IMR-90 (cell line): ENCODE data around the gene KRT74. TPM values are rescaled to one million over a fixed set of nuclear protein-coding genes. Genes with fewer than 3 reads are reported as not detected.

ENCODE experiments used
- ATAC-seq: fragments of 200-7000 bp; cut with Tn5 transposase; 2 replicates; pipeline ENCODE4 v1.9.1; 2020; ENCODE audit warnings: low read depth, mild to moderate bottlenecking, moderate library complexity
- BruUV-seq: library from RNA; stranded (reverse); fragments of 400-500 nt; replicated peaks from 2 replicates; lab custom pipeline; 2021; lab: Mats Ljungman, UMichigan
- CTCF ChIA-PET: fragments of 300-600 bp; formaldehyde crosslinking; extraction: SDS; loops from one replicate; lab custom pipeline; 2021; ENCODE audit warnings: antibody characterized with exemption; lab: Yijun Ruan, JAX
- POLR2A ChIA-PET: fragments of 300-600 bp; sonication (Branson Sonifier 250); formaldehyde crosslinking; loops from one replicate; lab custom pipeline; 2022; ENCODE audit warnings: antibody characterized with exemption; ENCODE audit not compliant: unreplicated experiment; lab: Charles Lee
- DNase-seq: peaks from one replicate; pipeline ENCODE4 v3.0.0; 2013
- H2AFZ ChIP-seq: replicated peaks from 2 replicates; pipeline ENCODE3; 2013; ENCODE audit warnings: low read length, mild to moderate bottlenecking; ENCODE audit not compliant: poor library complexity
- H2AK5ac ChIP-seq: 2 replicates; pipeline ENCODE4 v1.6.1; 2013; ENCODE audit warnings: low read depth, low read length, inconsistent platforms
- H2AK9ac ChIP-seq: replicated peaks from 2 replicates; pipeline ENCODE3; 2013; ENCODE audit warnings: mild to moderate bottlenecking, low read depth, low read length, moderate library complexity; ENCODE audit not compliant: poor library complexity
- H2BK120ac ChIP-seq: 2 replicates; pipeline ENCODE4 v1.6.1; 2013; ENCODE audit warnings: low read depth, low read length, inconsistent platforms
- H2BK15ac ChIP-seq: 3 replicates; pipeline ENCODE4 v1.6.1; 2013; ENCODE audit warnings: low read depth, low read length, inconsistent platforms
- H2BK20ac ChIP-seq: 2 replicates; pipeline ENCODE4 v1.6.1; 2013; ENCODE audit warnings: low read depth, mild to moderate bottlenecking, inconsistent platforms, low read length, moderate library complexity
- H2BK5ac ChIP-seq: 2 replicates; pipeline ENCODE4 v1.6.1; 2013; ENCODE audit warnings: mild to moderate bottlenecking, low read depth, low read length, inconsistent platforms; ENCODE audit not compliant: poor library complexity, severe bottlenecking
- H3K14ac ChIP-seq: replicated peaks from 2 replicates; pipeline ENCODE4 v1.6.1; 2013; ENCODE audit warnings: low read depth, low read length, inconsistent platforms
- H3K18ac ChIP-seq: 2 replicates; pipeline ENCODE4 v1.6.1; 2013; ENCODE audit warnings: low read depth, low read length, control low read depth
- H3K23ac ChIP-seq: 2 replicates; pipeline ENCODE4 v1.6.1; 2013; ENCODE audit warnings: low read depth, low read length, inconsistent platforms
- H3K27ac ChIP-seq: 2 replicates; pipeline ENCODE4 v1.5.1; 2013; ENCODE audit warnings: mild to moderate bottlenecking, control low read depth, low read length; ENCODE audit not compliant: insufficient read depth
- H3K27me3 ChIP-seq: 2 replicates; pipeline ENCODE4 v1.6.1; 2013; ENCODE audit warnings: low read length; ENCODE audit not compliant: control insufficient read depth, insufficient read depth
- H3K36me3 ChIP-seq: 2 replicates; pipeline ENCODE4 v1.6.1; 2013; ENCODE audit warnings: low read length, mixed read lengths; ENCODE audit not compliant: control insufficient read depth, insufficient read depth
- H3K4ac ChIP-seq: 2 replicates; pipeline ENCODE4 v1.6.1; 2013; ENCODE audit warnings: low read depth, low read length, inconsistent platforms
- H3K4me1 ChIP-seq: 2 replicates; pipeline ENCODE4 v1.6.1; 2013; ENCODE audit warnings: low read length, mixed read lengths; ENCODE audit not compliant: control insufficient read depth, insufficient read depth
- H3K4me2 ChIP-seq: 2 replicates; pipeline ENCODE4 v1.6.1; 2013; ENCODE audit warnings: low read depth, mild to moderate bottlenecking, control low read depth, low read length, moderate library complexity
- H3K4me3 ChIP-seq: 2 replicates; pipeline ENCODE4 v1.5.1; 2013; ENCODE audit warnings: low read depth, mild to moderate bottlenecking, control low read depth, low read length, moderate library complexity; ENCODE audit not compliant: insufficient read depth
- H3K56ac ChIP-seq: 2 replicates; pipeline ENCODE4 v1.6.1; 2013; ENCODE audit warnings: low read length, inconsistent platforms; ENCODE audit not compliant: insufficient read depth; ENCODE audit errors: extremely low read depth
- H3K79me1 ChIP-seq, 2 experiments: 2 replicates each; pipeline ENCODE4 v1.6.1; 2013; ENCODE audit warnings: low read length in 2 of 2, inconsistent platforms in 1 of 2, low read depth in 1 of 2
- H3K9ac ChIP-seq: 2 replicates; pipeline ENCODE4 v1.6.1; 2013; ENCODE audit warnings: low read depth, low read length, control low read depth
- H3K9me1 ChIP-seq: 2 replicates; pipeline ENCODE4 v1.6.1; 2013; ENCODE audit warnings: low read length, inconsistent platforms; ENCODE audit not compliant: insufficient read depth
- H3K9me3 ChIP-seq: 2 replicates; pipeline ENCODE4 v1.6.1; 2013; ENCODE audit warnings: low read length; ENCODE audit not compliant: control insufficient read depth, insufficient read depth
- H4K20me1 ChIP-seq: 2 replicates; pipeline ENCODE4 v1.6.1; 2013; ENCODE audit warnings: low read length, inconsistent platforms; ENCODE audit not compliant: insufficient read depth
- H4K5ac ChIP-seq: 2 replicates; pipeline ENCODE4 v1.6.1; 2013; ENCODE audit warnings: mild to moderate bottlenecking, low read depth, low read length, control low read depth
- H4K8ac ChIP-seq, 2 experiments: 2 replicates each; pipeline ENCODE4 v1.6.1; 2013; ENCODE audit warnings: low read depth in 2 of 2, low read length in 2 of 2, control low read depth in 1 of 2, inconsistent platforms in 1 of 2
- H4K91ac ChIP-seq: 2 replicates; pipeline ENCODE4 v1.6.1; 2013; ENCODE audit warnings: low read depth, low read length, inconsistent platforms; ENCODE audit not compliant: insufficient read depth
- BHLHE40 ChIP-seq: fragments of 150-350 bp; IDR thresholded peaks from 2 replicates; pipeline ENCODE4 v1.6.1; 2016; ENCODE audit warnings: mild to moderate bottlenecking, low read depth, low read length
- CEBPB ChIP-seq: IDR thresholded peaks from 2 replicates; pipeline ENCODE4 v1.6.1; 2012; ENCODE audit warnings: low read depth, low read length, improper control_type of control experiment
- CHD1 ChIP-seq: IDR thresholded peaks from 2 replicates; pipeline ENCODE4 v1.6.1; 2012; ENCODE audit warnings: low read depth, low read length, improper control_type of control experiment
- CTCF ChIP-seq: conservative IDR thresholded peaks from 2 replicates; pipeline ENCODE4 v1.5.1; 2012; ENCODE audit warnings: mild to moderate bottlenecking, low read depth, low read length, improper control_type of control experiment
- FOS ChIP-seq: fragments of 150-350 bp; IDR thresholded peaks from 2 replicates; pipeline ENCODE4 v1.6.1; 2016; ENCODE audit warnings: low read depth, low read length
- MAFK ChIP-seq: IDR thresholded peaks from 2 replicates; pipeline ENCODE4 v1.6.1; 2012; ENCODE audit warnings: low read depth, low read length, improper control_type of control experiment
- MAZ ChIP-seq: IDR thresholded peaks from 2 replicates; pipeline ENCODE4 v1.6.1; 2012; ENCODE audit warnings: low read depth, mild to moderate bottlenecking, low read length, improper control_type of control experiment, moderate library complexity, borderline replicate concordance
- MXI1 ChIP-seq: IDR thresholded peaks from 2 replicates; pipeline ENCODE4 v1.6.1; 2012; ENCODE audit warnings: low read depth, mild to moderate bottlenecking, low read length, moderate library complexity, borderline replicate concordance
- NFE2L2 ChIP-seq: fragments of 150-350 bp; IDR thresholded peaks from 2 replicates; pipeline ENCODE4 v1.6.1; 2016; ENCODE audit warnings: low read depth, mild to moderate bottlenecking, low read length
- POLR2A ChIP-seq: IDR thresholded peaks from 2 replicates; pipeline ENCODE4 v1.6.1; 2012; ENCODE audit warnings: mild to moderate bottlenecking, low read depth, low read length
- RAD21 ChIP-seq: IDR thresholded peaks from 2 replicates; pipeline ENCODE4 v1.6.1; 2012; ENCODE audit warnings: low read length, improper control_type of control experiment
- RCOR1 ChIP-seq: IDR thresholded peaks from 2 replicates; pipeline ENCODE4 v1.6.1; 2012; ENCODE audit warnings: mild to moderate bottlenecking, low read length, improper control_type of control experiment; ENCODE audit not compliant: insufficient replicate concordance
- RFX5 ChIP-seq: IDR thresholded peaks from 2 replicates; pipeline ENCODE4 v1.8.0; 2012; ENCODE audit warnings: low read depth, mild to moderate bottlenecking, low read length, moderate library complexity
- SMC3 ChIP-seq: fragments of 150-350 bp; IDR thresholded peaks from 2 replicates; pipeline ENCODE4 v1.6.1; 2016; ENCODE audit warnings: low read depth, mild to moderate bottlenecking, antibody characterized with exemption, low read length, moderate library complexity
- dilution Hi-C: fragments of 300-500 bp; cut with HindIII; formaldehyde crosslinking; loops from one replicate; pipeline ENCODE4 v1.14.3; 2018; ENCODE audit warnings: low sequenced_read_pairs; ENCODE audit not compliant: unreplicated experiment
- in situ Hi-C: fragments of 300-500 bp; cut with MboI; formaldehyde crosslinking; loops from 3 replicates; pipeline ENCODE4 v1.14.3; 2019; ENCODE audit warnings: low sequenced_read_pairs, inconsistent platforms, mixed read lengths
- intact Hi-C: fragments of 100-400 bp; cut with micrococcal nuclease; formaldehyde crosslinking; loops from 2 replicates; pipeline ENCODE4 v1.10.0; 2022
- polyA plus RNA-seq, 3 experiments: library from polyadenylated mRNA; depleted of rRNA; stranded (reverse); fragments of >200 nt; gene quantifications; 2 replicates each; pipeline ENCODE4 v1.2.3, GENCODE V29; 2012; ENCODE audit warnings: low replicate concordance in 1 of 3
- total RNA-seq: library from RNA; depleted of rRNA; stranded (reverse); fragments of >200 nt; gene quantifications from 2 replicates; pipeline ENCODE4 v1.2.3, GENCODE V29; 2012
- TF ChIP-seq, protein P1 (sequence below): fragments of 150-350 bp; IDR thresholded peaks from 2 replicates; pipeline ENCODE4 v1.6.1; 2016; ENCODE audit warnings: low read depth, mild to moderate bottlenecking, low read length, moderate library complexity, borderline replicate concordance
- TF ChIP-seq, protein P2 (sequence below): fragments of 150-350 bp; IDR thresholded peaks from 2 replicates; pipeline ENCODE4 v1.6.1; 2017; ENCODE audit warnings: mild to moderate bottlenecking, antibody characterized with exemption, low read length, low read depth

The KRT74 gene
- total and polyA plus RNA-seq, 2 of the 4 experiments (the other 2 are of a cell fraction), result not detected

DNA sequence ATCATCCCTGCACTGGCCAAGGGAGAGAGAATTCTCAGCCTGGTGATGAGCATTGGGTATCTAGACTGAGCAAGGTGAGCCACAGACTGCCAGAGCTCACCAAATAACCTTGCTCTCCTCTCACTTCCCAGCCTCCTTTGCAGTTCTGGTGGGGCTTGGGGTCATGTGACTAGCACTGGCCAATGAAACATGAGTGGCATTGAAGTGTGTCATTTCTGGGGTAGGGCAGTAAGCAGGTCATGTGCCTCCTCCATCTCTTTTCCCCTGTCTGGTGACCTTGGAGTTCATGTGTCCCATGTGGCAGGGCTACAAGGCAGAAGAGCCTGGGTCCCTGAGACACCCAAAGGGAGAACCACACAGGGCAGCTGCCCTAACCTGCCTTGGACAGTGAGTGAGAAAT lies 31.2 kb upstream of the KRT74 start:
- H2BK15ac ChIP-seq, result no peak overlapping the region
- no peak overlapping the region for H3K14ac ChIP-seq
- H4K20me1 ChIP-seq, result no peaks in the 10 kb centered on the region
- ChIA-PET POLR2A (no interaction called here), CTCF (no interaction called here)
- in situ Hi-C loops (no loop called here), dilution Hi-C loops (no loop called here), intact Hi-C loops (no loop called here)
- H3K4me2 ChIP-seq, result no peak overlapping the region
- no peak overlapping the region for H2BK20ac ChIP-seq
- no peak overlapping the region for H3K56ac ChIP-seq
- no peaks in the 10 kb centered on the region for H3K36me3 ChIP-seq
- no peak overlapping the region for H4K8ac ChIP-seq
- no peak overlapping the region for H3K18ac ChIP-seq
- H3K27me3 ChIP-seq, result peaks cover 44% of the 10 kb centered on the region
- H3K4me1 ChIP-seq, result no peaks in the 10 kb centered on the region
- TF ChIP-seq RCOR1 (no peak), NFE2L2 (no peak), CTCF (no peak), POLR2A (no peak), RAD21 (no peak), FOS (no peak), SMC3 (no peak), CHD1 (no peak), RFX5 (no peak), MAZ (no peak), CEBPB (no peak), MAFK (no peak), BHLHE40 (no peak), MXI1 (no peak)
- TF ChIP-seq, protein P1, sequence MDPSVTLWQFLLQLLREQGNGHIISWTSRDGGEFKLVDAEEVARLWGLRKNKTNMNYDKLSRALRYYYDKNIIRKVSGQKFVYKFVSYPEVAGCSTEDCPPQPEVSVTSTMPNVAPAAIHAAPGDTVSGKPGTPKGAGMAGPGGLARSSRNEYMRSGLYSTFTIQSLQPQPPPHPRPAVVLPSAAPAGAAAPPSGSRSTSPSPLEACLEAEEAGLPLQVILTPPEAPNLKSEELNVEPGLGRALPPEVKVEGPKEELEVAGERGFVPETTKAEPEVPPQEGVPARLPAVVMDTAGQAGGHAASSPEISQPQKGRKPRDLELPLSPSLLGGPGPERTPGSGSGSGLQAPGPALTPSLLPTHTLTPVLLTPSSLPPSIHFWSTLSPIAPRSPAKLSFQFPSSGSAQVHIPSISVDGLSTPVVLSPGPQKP, result no peak
- TF ChIP-seq, protein P2, sequence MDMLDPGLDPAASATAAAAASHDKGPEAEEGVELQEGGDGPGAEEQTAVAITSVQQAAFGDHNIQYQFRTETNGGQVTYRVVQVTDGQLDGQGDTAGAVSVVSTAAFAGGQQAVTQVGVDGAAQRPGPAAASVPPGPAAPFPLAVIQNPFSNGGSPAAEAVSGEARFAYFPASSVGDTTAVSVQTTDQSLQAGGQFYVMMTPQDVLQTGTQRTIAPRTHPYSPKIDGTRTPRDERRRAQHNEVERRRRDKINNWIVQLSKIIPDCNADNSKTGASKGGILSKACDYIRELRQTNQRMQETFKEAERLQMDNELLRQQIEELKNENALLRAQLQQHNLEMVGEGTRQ, result no peak
- BruUV-seq, result no TSS peak
- H3K9me1 ChIP-seq, result no peaks in the 10 kb centered on the region
- H3K4ac ChIP-seq, result no peak overlapping the region
- no peak overlapping the region for H2BK120ac ChIP-seq
- H2AK9ac ChIP-seq, result no peak overlapping the region
- H2BK5ac ChIP-seq, result no peak overlapping the region
- no peak overlapping the region for H2AFZ ChIP-seq
- no peak overlapping the region for H4K91ac ChIP-seq
- no peak overlapping the region for H3K9ac ChIP-seq
- H3K27ac ChIP-seq, result no peak overlapping the region
- no peak overlapping the region for H2AK5ac ChIP-seq
- no peak for DNase-seq
- H3K23ac ChIP-seq, result no peak overlapping the region
- H4K5ac ChIP-seq, result no peak overlapping the region
- ATAC-seq, result no peak
- no peaks in the 10 kb centered on the region for H3K9me3 ChIP-seq
- H3K4me3 ChIP-seq, result no peak overlapping the region
- no peaks in the 10 kb centered on the region for H3K79me1 ChIP-seq
